IMR-90 (cell line): ENCODE data around the gene MEIS2. TPM values are rescaled to one million over a fixed set of nuclear protein-coding genes. Genes with fewer than 3 reads are reported as not detected.

Experiments used
- ATAC-seq: fragments of 200-7000 bp; cut with Tn5 transposase; 2 replicates; pipeline ENCODE4 v1.9.1; 2020; ENCODE audit warnings: low read depth, mild to moderate bottlenecking, moderate library complexity
- BruUV-seq: library from RNA; stranded (reverse); fragments of 400-500 nt; replicated peaks from 2 replicates; lab custom pipeline; 2021; lab: Mats Ljungman, UMichigan
- CTCF ChIA-PET: fragments of 300-600 bp; formaldehyde crosslinking; extraction: SDS; loops from one replicate; lab custom pipeline; 2021; ENCODE audit warnings: antibody characterized with exemption; lab: Yijun Ruan, JAX
- POLR2A ChIA-PET: fragments of 300-600 bp; sonication (Branson Sonifier 250); formaldehyde crosslinking; loops from one replicate; lab custom pipeline; 2022; ENCODE audit warnings: antibody characterized with exemption; ENCODE audit not compliant: unreplicated experiment; lab: Charles Lee
- DNase-seq: peaks from one replicate; pipeline ENCODE4 v3.0.0; 2013
- H2AFZ ChIP-seq: replicated peaks from 2 replicates; pipeline ENCODE3; 2013; ENCODE audit warnings: low read length, mild to moderate bottlenecking; ENCODE audit not compliant: poor library complexity
- H2AK5ac ChIP-seq: 2 replicates; pipeline ENCODE4 v1.6.1; 2013; ENCODE audit warnings: low read depth, low read length, inconsistent platforms
- H2AK9ac ChIP-seq: replicated peaks from 2 replicates; pipeline ENCODE3; 2013; ENCODE audit warnings: mild to moderate bottlenecking, low read depth, low read length, moderate library complexity; ENCODE audit not compliant: poor library complexity
- H2BK120ac ChIP-seq: 2 replicates; pipeline ENCODE4 v1.6.1; 2013; ENCODE audit warnings: low read depth, low read length, inconsistent platforms
- H2BK15ac ChIP-seq: 3 replicates; pipeline ENCODE4 v1.6.1; 2013; ENCODE audit warnings: low read depth, low read length, inconsistent platforms
- H2BK20ac ChIP-seq: 2 replicates; pipeline ENCODE4 v1.6.1; 2013; ENCODE audit warnings: low read depth, mild to moderate bottlenecking, inconsistent platforms, low read length, moderate library complexity
- H2BK5ac ChIP-seq: 2 replicates; pipeline ENCODE4 v1.6.1; 2013; ENCODE audit warnings: mild to moderate bottlenecking, low read depth, low read length, inconsistent platforms; ENCODE audit not compliant: poor library complexity, severe bottlenecking
- H3K14ac ChIP-seq: replicated peaks from 2 replicates; pipeline ENCODE4 v1.6.1; 2013; ENCODE audit warnings: low read depth, low read length, inconsistent platforms
- H3K18ac ChIP-seq: 2 replicates; pipeline ENCODE4 v1.6.1; 2013; ENCODE audit warnings: low read depth, low read length, control low read depth
- H3K23ac ChIP-seq: 2 replicates; pipeline ENCODE4 v1.6.1; 2013; ENCODE audit warnings: low read depth, low read length, inconsistent platforms
- H3K27ac ChIP-seq: 2 replicates; pipeline ENCODE4 v1.5.1; 2013; ENCODE audit warnings: mild to moderate bottlenecking, control low read depth, low read length; ENCODE audit not compliant: insufficient read depth
- H3K27me3 ChIP-seq: 2 replicates; pipeline ENCODE4 v1.6.1; 2013; ENCODE audit warnings: low read length; ENCODE audit not compliant: control insufficient read depth, insufficient read depth
- H3K36me3 ChIP-seq: 2 replicates; pipeline ENCODE4 v1.6.1; 2013; ENCODE audit warnings: low read length, mixed read lengths; ENCODE audit not compliant: control insufficient read depth, insufficient read depth
- H3K4ac ChIP-seq: 2 replicates; pipeline ENCODE4 v1.6.1; 2013; ENCODE audit warnings: low read depth, low read length, inconsistent platforms
- H3K4me1 ChIP-seq: 2 replicates; pipeline ENCODE4 v1.6.1; 2013; ENCODE audit warnings: low read length, mixed read lengths; ENCODE audit not compliant: control insufficient read depth, insufficient read depth
- H3K4me2 ChIP-seq: 2 replicates; pipeline ENCODE4 v1.6.1; 2013; ENCODE audit warnings: low read depth, mild to moderate bottlenecking, control low read depth, low read length, moderate library complexity
- H3K4me3 ChIP-seq: 2 replicates; pipeline ENCODE4 v1.5.1; 2013; ENCODE audit warnings: low read depth, mild to moderate bottlenecking, control low read depth, low read length, moderate library complexity; ENCODE audit not compliant: insufficient read depth
- H3K56ac ChIP-seq: 2 replicates; pipeline ENCODE4 v1.6.1; 2013; ENCODE audit warnings: low read length, inconsistent platforms; ENCODE audit not compliant: insufficient read depth; ENCODE audit errors: extremely low read depth
- H3K79me1 ChIP-seq, 2 experiments: 2 replicates each; pipeline ENCODE4 v1.6.1; 2013; ENCODE audit warnings: low read length in 2 of 2, inconsistent platforms in 1 of 2, low read depth in 1 of 2
- H3K9ac ChIP-seq: 2 replicates; pipeline ENCODE4 v1.6.1; 2013; ENCODE audit warnings: low read depth, low read length, control low read depth
- H3K9me1 ChIP-seq: 2 replicates; pipeline ENCODE4 v1.6.1; 2013; ENCODE audit warnings: low read length, inconsistent platforms; ENCODE audit not compliant: insufficient read depth
- H3K9me3 ChIP-seq: 2 replicates; pipeline ENCODE4 v1.6.1; 2013; ENCODE audit warnings: low read length; ENCODE audit not compliant: control insufficient read depth, insufficient read depth
- H4K20me1 ChIP-seq: 2 replicates; pipeline ENCODE4 v1.6.1; 2013; ENCODE audit warnings: low read length, inconsistent platforms; ENCODE audit not compliant: insufficient read depth
- H4K5ac ChIP-seq: 2 replicates; pipeline ENCODE4 v1.6.1; 2013; ENCODE audit warnings: mild to moderate bottlenecking, low read depth, low read length, control low read depth
- H4K8ac ChIP-seq, 2 experiments: 2 replicates each; pipeline ENCODE4 v1.6.1; 2013; ENCODE audit warnings: low read depth in 2 of 2, low read length in 2 of 2, control low read depth in 1 of 2, inconsistent platforms in 1 of 2
- H4K91ac ChIP-seq: 2 replicates; pipeline ENCODE4 v1.6.1; 2013; ENCODE audit warnings: low read depth, low read length, inconsistent platforms; ENCODE audit not compliant: insufficient read depth
- RAD21 ChIP-seq: IDR thresholded peaks from 2 replicates; pipeline ENCODE4 v1.6.1; 2012; ENCODE audit warnings: low read length, improper control_type of control experiment
- RFX5 ChIP-seq: IDR thresholded peaks from 2 replicates; pipeline ENCODE4 v1.8.0; 2012; ENCODE audit warnings: low read depth, mild to moderate bottlenecking, low read length, moderate library complexity
- SMC3 ChIP-seq: fragments of 150-350 bp; IDR thresholded peaks from 2 replicates; pipeline ENCODE4 v1.6.1; 2016; ENCODE audit warnings: low read depth, mild to moderate bottlenecking, antibody characterized with exemption, low read length, moderate library complexity
- USF2 ChIP-seq: fragments of 150-350 bp; IDR thresholded peaks from 2 replicates; pipeline ENCODE4 v1.6.1; 2017; ENCODE audit warnings: mild to moderate bottlenecking, antibody characterized with exemption, low read length, low read depth
- WGBS, 2 experiments: methylation state at CpG; one replicate each; pipeline versions ENCODE4 v1.1.5 to v1.1.7; 2013; ENCODE audit warnings: missing lambda C conversion rate in 2 of 2; ENCODE audit not compliant: insufficient read length in 1 of 2; ENCODE audit errors: extremely low coverage in 2 of 2; 5-methylcytosine and 5-hydroxymethylcytosine counted together
- dilution Hi-C: fragments of 300-500 bp; cut with HindIII; formaldehyde crosslinking; loops from one replicate; pipeline ENCODE4 v1.14.3; 2018; ENCODE audit warnings: low sequenced_read_pairs; ENCODE audit not compliant: unreplicated experiment
- in situ Hi-C: fragments of 300-500 bp; cut with MboI; formaldehyde crosslinking; loops from 3 replicates; pipeline ENCODE4 v1.14.3; 2019; ENCODE audit warnings: low sequenced_read_pairs, inconsistent platforms, mixed read lengths
- intact Hi-C: fragments of 100-400 bp; cut with micrococcal nuclease; formaldehyde crosslinking; loops from 2 replicates; pipeline ENCODE4 v1.10.0; 2022
- polyA plus RNA-seq, 3 experiments: library from polyadenylated mRNA; depleted of rRNA; stranded (reverse); fragments of >200 nt; gene quantifications; 2 replicates each; pipeline ENCODE4 v1.2.3, GENCODE V29; 2012; ENCODE audit warnings: low replicate concordance in 1 of 3
- total RNA-seq: library from RNA; depleted of rRNA; stranded (reverse); fragments of >200 nt; gene quantifications from 2 replicates; pipeline ENCODE4 v1.2.3, GENCODE V29; 2012

MEIS2 gene
- total and polyA plus RNA-seq, 2 of the 4 experiments (the other 2 are of a cell fraction): 70.1 to 71.3 TPM

GRCh38 chr15:37079726-37080125 is 20.6 kb downstream of the MEIS2 start:
- Histone ChIP-seq H3K9me3 (no peaks in the 10 kb centered on the region), H3K4ac (no peak overlapping the region), H2BK120ac (no peak overlapping the region), H3K23ac (peak overlapping the region; percentile 67; the same call in 1 of the 2 replicates), H3K27ac (no peak overlapping the region), H3K56ac (no peak overlapping the region), H2BK20ac (no peak overlapping the region), H4K91ac (no peak overlapping the region), H3K4me3 (no peak overlapping the region), H2AFZ (no peak overlapping the region), H3K36me3 (peaks cover 13% of the 10 kb centered on the region), H2AK9ac (no peak overlapping the region), H2BK5ac (no peak overlapping the region), H3K4me2 (peak overlapping the region; percentile 61; the same call in 1 of the 2 replicates), H3K14ac (no peak overlapping the region), H3K9ac (no peak overlapping the region), H4K20me1 (peaks cover 11% of the 10 kb centered on the region; the same call in 1 of the 2 replicates), H3K4me1 (peaks cover 8% of the 10 kb centered on the region), H3K18ac (no peak overlapping the region), H2BK15ac (no peak overlapping the region), H4K5ac (no peak overlapping the region), H3K79me1 (peaks cover 25 to 53% of the 10 kb centered on the region in 2 experiments), H3K9me1 (peaks cover 5% of the 10 kb centered on the region), H2AK5ac (no peak overlapping the region), H3K27me3 (no peaks in the 10 kb centered on the region), H4K8ac (no peak overlapping the region)
- 33% methylated on average over 1 of the region's 6 CpGs; no CpG with 5 or more reads in 1 of the 2 experiments for WGBS, 2 experiments
- TF ChIP-seq RFX5 (peak; percentile 78), SMC3 (no peak), RAD21 (no peak), USF2 (no peak)
- in situ Hi-C loops (no loop called here), intact Hi-C loops (no loop called here), dilution Hi-C loops (no loop called here)
- peak; percentile 82 for ATAC-seq
- ChIA-PET POLR2A (no interaction called here), CTCF (no interaction called here)
- no TSS peak for BruUV-seq
- peak; percentile 84 for DNase-seq
